GM19043 (cell line): ENCODE data around the gene FAM3D.

Source experiments
- ATAC-seq: cut with Tn5 transposase; IDR thresholded peaks from one replicate; pipeline ENCODE4 v1.9.1; 2021; ENCODE audit warnings: low read depth; ENCODE audit not compliant: unreplicated experiment

The FAM3D gene

GRCh38 chr3:58657571-58658141, 8.9 kb downstream of the FAM3D start:
- ATAC-seq, result no peak

GRCh38 chr3:58657036-58657520, 9.5 kb downstream of the FAM3D start:
- ATAC-seq, result no peak

- ATAC-seq, result no peak
These were observed 9.9 kb downstream of the FAM3D start for GRCh38 chr3:58656631-58657030.

DNA sequence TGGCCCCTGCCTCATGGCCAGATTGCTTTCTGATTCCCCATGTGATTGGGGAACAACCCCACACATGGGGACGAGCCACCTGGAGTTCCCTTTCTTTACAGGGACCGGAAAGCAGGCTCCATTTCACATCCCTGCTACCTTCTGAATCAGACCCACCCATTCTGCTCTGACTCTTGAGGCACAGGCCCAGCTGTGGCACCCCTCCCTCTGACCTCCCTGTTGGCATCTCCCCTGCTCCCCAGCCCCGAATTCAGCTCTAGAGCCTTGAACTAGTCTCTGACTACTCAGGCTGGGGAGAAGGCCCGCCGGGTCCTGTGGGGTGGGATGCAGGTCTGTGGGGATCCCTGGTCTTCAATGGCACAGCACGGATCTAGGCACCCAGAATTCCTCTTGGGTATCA, 12.1 kb downstream of the FAM3D start:
- ATAC-seq, result no peak

GRCh38 chr3:58652624-58653023, 13.9 kb downstream of the FAM3D start:
- no peak for ATAC-seq

DNA sequence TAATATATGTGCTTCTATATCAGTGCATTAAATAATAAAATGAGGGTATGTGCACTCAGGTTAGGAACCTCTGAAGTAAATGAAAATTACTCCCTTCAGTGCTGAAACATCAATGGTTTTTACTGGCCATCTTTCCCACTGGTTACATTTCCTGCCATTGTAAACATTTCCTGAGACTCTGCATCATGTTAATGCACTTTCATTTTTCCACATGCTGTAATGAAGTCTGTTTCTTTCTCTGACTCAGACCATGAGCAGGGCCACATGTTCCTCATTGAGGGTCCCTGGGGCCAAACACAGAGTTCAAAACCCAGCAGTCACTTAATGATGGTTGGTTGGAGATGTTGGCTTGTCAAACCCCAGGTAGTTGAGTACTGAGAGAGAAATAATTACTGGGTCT, 15.3 kb downstream of the FAM3D start:
- ATAC-seq, result no peak

DNA sequence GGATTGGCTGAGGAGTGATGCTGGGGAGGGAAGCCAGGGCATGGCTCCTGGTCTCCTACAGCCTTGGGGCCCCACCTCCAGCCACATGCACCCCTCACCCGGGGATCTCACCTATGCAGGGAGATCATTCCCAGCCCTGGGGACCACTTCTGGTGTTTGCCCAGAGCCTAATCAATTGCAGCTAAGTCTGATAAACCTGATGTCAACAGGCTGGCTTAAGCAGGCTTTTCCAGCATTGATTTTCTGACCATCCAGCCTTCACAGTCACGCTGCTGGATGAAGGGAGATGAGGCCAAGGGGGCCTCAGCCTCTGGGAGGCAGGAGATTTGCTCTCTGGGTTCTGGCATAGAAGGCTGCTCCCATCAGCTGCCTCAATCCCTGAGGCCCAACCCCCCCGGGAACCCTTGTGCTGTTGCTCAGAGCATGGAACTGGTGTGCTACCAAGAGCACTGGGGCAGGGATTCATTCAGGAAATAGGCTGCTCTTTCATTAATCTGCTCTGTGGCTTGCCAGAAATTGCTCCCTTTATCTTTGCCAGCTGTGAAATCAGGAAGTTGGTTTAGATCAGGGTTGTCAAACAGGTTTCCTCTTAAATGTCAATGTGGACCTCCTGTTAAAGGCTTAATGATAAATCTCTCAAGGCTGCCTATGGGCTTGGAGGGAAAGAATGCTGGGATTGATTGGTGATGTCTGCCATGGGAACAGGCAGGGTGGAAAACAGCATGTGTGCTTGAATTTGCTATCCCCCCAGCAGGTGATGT, 19.0 kb downstream of the FAM3D start:
- ATAC-seq, result no peak

DNA sequence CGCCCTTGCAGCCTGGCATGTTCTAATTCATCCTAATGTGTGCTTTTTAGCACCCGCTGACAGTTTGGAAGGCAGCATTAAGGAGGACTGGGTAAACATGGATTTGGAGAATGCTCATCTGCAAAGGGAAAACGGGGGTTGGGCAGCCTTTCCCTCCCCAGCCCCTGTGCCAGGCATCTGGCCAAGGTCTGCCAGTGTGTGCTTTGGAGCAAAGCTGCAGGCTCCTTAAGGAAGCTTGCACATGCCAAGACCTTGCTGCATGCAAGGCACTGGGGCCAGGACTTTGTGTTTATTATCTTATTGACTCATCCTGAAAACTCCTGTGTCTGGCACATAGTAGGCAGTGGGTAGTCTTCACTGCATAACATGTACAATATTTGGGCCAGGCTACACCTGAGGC, 20.1 kb downstream of the FAM3D start:
- no peak for ATAC-seq

GRCh38 chr3:58645726-58646125, 20.8 kb downstream of the FAM3D start:
- ATAC-seq, result no peak

GRCh38 chr3:58642846-58643245, 23.7 kb downstream of the FAM3D start:
- ATAC-seq, result no peak

GRCh38 chr3:58640700-58641372, 25.7 kb downstream of the FAM3D start:
- ATAC-seq, result no peak

- ATAC-seq, result no peak
These were observed 26.7 kb downstream of the FAM3D start for GRCh38 chr3:58639842-58640241.

DNA sequence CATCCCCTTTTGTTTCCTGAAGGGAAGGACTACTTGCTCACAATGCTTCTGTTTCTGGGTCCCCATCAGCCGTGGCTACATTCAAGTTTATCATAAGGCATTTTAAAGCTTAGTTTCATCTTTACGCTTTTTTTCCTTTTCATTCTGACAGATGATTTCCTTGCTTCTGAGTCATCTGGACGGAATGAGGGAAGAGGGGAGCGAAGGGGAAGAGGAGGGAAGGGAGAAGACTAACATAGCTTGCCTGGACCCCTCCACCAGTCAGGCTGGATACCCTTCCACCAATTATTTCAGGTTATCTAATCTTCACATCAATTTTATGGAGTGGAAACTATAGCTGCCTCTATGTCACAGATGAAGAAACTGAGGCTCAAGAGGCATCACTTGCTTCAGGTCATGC, 27.6 kb downstream of the FAM3D start:
- ATAC-seq, result no peak

GRCh38 chr3:58638591-58638990, 28.0 kb downstream of the FAM3D start:
- no peak for ATAC-seq

GRCh38 chr3:58637509-58637908, 29.1 kb downstream of the FAM3D start:
- no peak for ATAC-seq

DNA sequence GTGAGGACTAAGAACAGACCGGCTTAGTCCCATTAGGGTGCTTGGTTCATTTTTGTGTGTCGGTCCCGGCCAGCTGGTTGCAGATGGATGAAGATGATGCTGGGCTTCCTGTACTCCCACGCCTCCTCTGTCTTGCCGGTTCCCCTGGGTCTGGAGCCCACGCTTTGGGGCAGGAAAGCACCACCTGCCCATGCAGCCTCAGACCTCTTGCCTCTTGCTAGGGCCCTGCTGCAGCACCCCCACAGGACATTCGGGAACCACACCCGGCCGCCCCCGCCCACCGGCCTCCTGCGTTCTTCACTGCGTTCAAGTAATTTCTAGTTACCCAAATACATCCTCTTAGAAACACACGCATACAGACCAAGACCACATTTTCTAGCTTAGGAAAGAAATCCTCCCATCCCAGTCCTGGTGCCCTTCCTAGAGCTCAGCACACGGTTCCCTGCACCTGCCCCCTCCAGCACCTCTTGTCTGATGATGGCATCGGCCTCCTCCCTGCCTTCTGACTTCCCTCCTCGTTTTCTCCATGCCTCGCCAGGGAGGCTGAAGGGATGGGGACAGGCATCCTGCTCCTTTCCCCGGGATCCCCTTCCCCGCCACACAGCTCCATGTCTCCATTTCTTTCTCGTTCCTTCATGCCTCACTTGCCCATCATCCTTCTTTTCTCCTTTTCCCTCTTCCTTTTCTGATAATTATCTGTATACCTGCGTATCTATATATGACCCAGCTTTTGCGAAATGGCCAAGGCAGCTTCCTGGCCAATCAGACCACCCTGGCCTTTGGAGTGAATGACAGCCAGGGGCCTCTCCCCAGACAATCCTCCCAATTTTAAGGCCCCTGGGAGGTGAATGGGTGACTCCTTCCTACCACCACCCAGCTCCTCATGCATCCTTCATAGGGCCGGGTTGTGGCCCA, 30.9 kb downstream of the FAM3D start:
- no peak for ATAC-seq

DNA sequence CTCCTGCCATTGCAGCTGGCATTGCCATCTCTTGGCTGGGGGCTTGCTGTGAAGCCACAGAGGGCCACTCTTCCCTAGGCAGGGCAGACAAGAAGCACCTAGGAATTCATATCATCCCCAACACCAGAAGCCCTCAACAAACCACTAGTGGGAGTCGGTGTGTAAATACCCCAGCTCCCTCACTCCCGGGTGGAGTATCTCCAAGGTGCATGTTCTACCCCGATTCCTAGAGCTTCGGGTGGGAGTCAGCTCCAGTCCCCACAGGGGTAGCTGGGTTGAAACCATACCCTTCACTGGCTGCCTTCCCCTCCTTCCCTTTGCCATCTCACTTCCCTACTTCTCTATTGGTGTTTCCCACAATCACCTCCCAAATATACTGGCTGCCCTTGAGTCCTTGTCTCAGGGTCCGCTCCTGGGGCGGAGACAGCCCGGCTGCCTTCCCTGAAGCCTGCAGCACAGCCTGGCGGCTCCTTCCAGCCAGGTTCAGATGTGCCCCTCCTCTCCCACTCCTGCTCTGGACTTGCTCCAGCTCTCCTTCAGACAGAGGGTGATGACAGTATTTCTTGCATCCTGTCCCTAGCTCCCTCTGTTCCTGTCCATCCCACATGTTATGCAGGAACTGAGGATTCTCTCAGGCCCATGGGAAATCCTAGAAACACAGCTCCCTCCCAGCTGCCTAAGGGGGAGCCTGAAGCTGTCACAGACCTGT, 33.3 kb downstream of the FAM3D start:
- ATAC-seq, result no peak

- no peak for ATAC-seq
These were observed 34.8 kb downstream of the FAM3D start for GRCh38 chr3:58631742-58632141.

GRCh38 chr3:58630710-58631092, 35.9 kb downstream of the FAM3D start:
- no peak for ATAC-seq

GRCh38 chr3:58630076-58630709, 36.4 kb downstream of the FAM3D start:
- no peak for ATAC-seq
